HUES48 (cell line): ENCODE measurements around the gene MYNN.

Experiments used
- H3K27ac ChIP-seq: one replicate; pipeline ENCODE4 v1.7.0; 2013; ENCODE audit warnings: low read depth, low read length, inconsistent platforms
- H3K27me3 ChIP-seq: 2 replicates; pipeline ENCODE4 v1.6.1; 2013; ENCODE audit warnings: mild to moderate bottlenecking, low read length; ENCODE audit not compliant: control insufficient read depth, insufficient read depth
- H3K36me3 ChIP-seq: 2 replicates; pipeline ENCODE4 v1.6.1; 2013; ENCODE audit warnings: low read length; ENCODE audit not compliant: control insufficient read depth, insufficient read depth
- H3K4me1 ChIP-seq: 2 replicates; pipeline ENCODE4 v1.6.1; 2013; ENCODE audit warnings: mild to moderate bottlenecking, low read length; ENCODE audit not compliant: control insufficient read depth, insufficient read depth
- H3K4me3 ChIP-seq: 2 replicates; pipeline ENCODE4 v1.5.1; 2013; ENCODE audit warnings: mild to moderate bottlenecking, low read depth, low read length
- H3K9ac ChIP-seq: 2 replicates; pipeline ENCODE4 v1.6.1; 2013; ENCODE audit warnings: mild to moderate bottlenecking, low read depth, low read length, moderate library complexity
- H3K9me3 ChIP-seq: 2 replicates; pipeline ENCODE4 v1.6.1; 2013; ENCODE audit warnings: low read length; ENCODE audit not compliant: control insufficient read depth, insufficient read depth

Gene MYNN

DNA sequence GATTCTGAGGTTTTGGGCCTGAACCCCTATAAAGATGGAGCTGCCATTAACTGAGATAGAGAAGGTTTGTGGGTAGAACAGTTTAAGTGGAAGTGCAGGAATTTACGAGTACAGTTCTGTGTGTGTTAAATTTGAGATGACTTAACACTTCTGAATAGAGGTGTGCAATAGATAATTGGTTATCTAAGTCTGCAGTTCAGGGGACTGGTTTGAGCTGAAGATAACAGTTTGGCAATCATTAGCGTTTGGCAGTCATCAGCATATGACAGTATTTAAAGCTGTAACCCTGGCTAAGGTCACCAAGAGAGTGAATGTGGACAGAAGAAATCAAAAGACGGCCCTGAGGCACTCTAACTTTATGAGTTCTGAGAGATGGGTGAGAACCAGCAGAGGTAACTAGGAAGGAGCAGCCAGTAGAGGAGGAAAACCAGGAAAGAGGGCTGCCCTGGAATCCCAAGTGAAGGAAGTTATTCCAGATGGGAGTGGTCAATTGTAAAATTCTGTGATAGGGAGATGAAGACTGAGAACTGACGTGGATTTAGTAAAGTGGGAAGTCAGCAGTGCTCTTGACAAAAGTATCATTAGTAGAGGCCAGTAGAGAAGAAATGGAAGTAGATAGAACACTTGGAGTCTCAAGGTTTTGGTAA is 8.1 kb downstream of the MYNN start:
- no peak overlapping the region for H3K9ac ChIP-seq
- H3K27me3 ChIP-seq: no peaks in the 10 kb centered on the region
- H3K4me3 ChIP-seq: no peak overlapping the region
- no peaks in the 10 kb centered on the region for H3K9me3 ChIP-seq
- peaks cover under 1% of the 10 kb centered on the region; the same call in 1 of the 2 replicates for H3K4me1 ChIP-seq
- H3K36me3 ChIP-seq: peaks cover 98% of the 10 kb centered on the region
- H3K27ac ChIP-seq: no peak overlapping the region

DNA sequence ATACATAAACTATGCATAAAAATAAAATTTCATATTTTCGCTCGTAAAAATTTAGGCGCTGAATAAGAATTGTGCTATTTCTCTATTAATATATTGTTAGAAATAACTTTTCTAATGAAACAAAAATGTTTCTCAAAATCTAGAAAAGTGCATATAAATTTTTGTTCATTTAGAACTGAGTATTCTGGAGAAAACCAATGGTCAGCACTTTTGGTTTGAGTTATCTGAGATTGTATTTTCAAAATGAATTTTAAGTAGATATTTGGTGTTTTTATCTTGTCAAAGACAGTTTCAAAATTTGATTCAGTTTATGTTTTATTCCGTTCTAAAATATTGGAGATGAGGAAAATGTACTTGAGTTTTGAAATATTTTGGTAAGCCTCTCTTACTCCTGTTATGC is 13.9 kb downstream of the MYNN start:
- Histone ChIP-seq H3K9ac (no peak overlapping the region), H3K27me3 (no peaks in the 10 kb centered on the region), H3K9me3 (no peaks in the 10 kb centered on the region), H3K36me3 (peaks cover 82% of the 10 kb centered on the region), H3K4me1 (no peaks in the 10 kb centered on the region), H3K4me3 (no peak overlapping the region), H3K27ac (no peak overlapping the region)

DNA sequence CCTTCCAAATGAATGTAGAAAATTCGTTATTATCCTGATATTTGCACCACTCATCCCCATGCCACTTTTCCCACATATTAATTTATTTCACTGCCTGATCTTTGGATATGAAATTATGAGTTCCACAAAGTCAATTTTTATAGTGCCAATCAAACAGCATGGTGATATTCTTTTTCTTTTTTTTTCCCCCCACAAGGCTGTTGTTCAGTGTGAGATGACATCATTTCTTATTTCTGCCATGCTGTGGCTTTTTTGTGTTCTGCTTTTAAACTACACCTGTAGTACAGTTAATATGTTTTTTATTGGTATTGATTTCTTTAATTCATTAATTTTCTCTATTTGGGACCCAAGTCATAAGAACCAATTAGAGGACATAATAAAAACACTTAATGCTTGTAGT is 14.6 kb downstream of the MYNN start:
- Histone ChIP-seq H3K9me3 (no peaks in the 10 kb centered on the region), H3K27ac (no peak overlapping the region), H3K36me3 (peaks cover 78% of the 10 kb centered on the region), H3K4me3 (no peak overlapping the region), H3K9ac (no peak overlapping the region), H3K4me1 (no peaks in the 10 kb centered on the region), H3K27me3 (no peaks in the 10 kb centered on the region)

DNA sequence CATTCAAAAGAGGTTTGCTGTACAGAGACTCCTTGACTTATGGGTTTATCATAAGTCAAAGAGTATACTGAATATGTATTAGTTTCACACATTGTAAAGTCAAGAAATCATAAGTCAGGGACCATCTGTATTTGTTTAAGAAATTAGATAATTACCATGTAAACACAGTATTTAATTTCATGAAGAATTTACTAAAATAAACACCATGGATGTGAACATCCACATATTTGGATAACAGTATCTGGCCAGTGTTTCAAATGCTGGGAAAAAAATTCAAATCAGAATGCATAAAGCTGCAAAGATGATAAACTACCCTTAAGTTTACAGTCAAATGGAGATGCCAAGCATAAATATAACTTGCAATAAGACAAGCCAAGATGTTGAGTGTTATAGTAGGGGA is 17.0 kb downstream of the MYNN start:
- Histone ChIP-seq H3K4me1 (no peaks in the 10 kb centered on the region), H3K36me3 (peaks cover 61% of the 10 kb centered on the region), H3K9me3 (no peaks in the 10 kb centered on the region), H3K27ac (peak overlapping the region; percentile 59), H3K27me3 (no peaks in the 10 kb centered on the region), H3K9ac (no peak overlapping the region), H3K4me3 (no peak overlapping the region)

DNA sequence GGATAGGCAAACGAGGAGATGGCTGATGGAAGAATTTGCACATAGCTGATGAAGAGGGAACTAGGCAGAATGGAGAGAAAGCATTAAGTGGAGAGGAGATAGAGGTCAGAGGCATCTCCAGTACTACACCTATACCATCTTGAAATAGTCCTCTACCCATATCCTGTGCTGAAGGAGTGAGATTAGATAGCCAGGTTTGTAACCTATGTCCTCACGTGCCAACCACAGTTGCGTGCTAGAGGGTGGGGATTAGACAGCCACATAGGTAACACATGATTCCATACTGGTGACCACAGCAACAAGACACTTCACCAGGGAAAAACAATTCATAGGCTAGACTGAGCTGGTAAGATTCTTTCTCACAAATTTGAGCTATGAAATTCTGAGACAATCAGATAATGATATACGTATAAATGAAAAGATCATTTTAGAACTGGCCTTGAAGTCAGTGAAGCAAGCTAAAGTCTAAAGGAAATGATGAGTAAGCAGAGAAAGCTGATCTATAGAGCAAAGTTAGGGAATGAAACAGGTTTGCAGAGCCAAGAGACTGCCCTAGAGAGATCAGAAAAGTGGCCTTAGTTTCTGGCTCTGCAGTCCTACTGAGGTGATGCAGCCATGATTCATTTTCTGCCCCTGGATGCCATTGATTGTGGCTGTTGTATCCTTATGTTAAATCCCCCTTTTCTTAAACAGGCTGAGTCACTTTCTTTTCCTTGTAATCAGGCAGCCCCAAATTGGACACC is 17.7 kb downstream of the MYNN start:
- H3K36me3 ChIP-seq: peaks cover 56% of the 10 kb centered on the region
- no peaks in the 10 kb centered on the region for H3K4me1 ChIP-seq
- H3K9me3 ChIP-seq: no peaks in the 10 kb centered on the region
- no peaks in the 10 kb centered on the region for H3K27me3 ChIP-seq
- H3K4me3 ChIP-seq: no peak overlapping the region
- peak overlapping the region; percentile 59 for H3K27ac ChIP-seq
- no peak overlapping the region for H3K9ac ChIP-seq

DNA sequence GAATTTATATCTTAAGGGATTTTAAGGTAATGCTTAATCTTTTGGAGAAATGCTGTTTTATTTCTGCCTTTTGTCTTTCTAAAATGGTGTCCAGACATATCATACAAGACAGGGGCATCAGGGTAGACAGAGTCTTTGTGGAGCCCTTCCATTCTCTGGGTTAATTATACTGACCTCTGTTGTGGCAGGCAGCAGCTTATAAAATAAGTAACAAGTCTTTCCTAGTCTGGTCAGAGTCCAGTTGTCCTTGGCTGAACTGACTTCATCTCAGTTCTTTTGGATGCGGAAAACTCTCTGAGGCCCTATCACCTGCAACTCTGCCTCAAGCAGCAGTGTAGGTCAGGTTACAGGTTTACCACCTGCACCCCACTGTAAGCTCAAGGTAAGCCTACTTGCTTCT is 19.2 kb downstream of the MYNN start:
- H3K9me3 ChIP-seq: no peaks in the 10 kb centered on the region
- H3K9ac ChIP-seq: no peak overlapping the region
- no peak overlapping the region for H3K4me3 ChIP-seq
- H3K27me3 ChIP-seq: no peaks in the 10 kb centered on the region
- H3K4me1 ChIP-seq: no peaks in the 10 kb centered on the region
- no peak overlapping the region for H3K27ac ChIP-seq
- peaks cover 47% of the 10 kb centered on the region for H3K36me3 ChIP-seq

DNA sequence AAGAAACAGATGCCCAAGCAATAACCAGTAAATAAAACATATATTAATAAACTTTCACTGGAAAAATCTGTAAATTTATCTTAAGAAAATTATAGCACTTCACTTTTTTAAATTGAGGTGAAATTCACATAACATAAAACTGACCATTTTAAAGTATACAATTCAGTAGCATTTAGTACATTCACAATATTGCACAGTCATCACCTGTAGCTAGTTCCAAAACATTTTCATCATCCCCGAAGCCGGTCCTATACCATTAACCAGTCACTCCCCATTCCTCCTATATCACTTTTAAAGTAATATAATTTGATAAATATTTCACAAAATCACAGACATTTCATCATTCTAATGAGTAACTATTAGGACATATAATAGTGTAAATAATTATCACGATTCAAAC is 31.5 kb downstream of the MYNN start:
- no peaks in the 10 kb centered on the region for H3K4me1 ChIP-seq
- no peaks in the 10 kb centered on the region for H3K27me3 ChIP-seq
- no peak overlapping the region for H3K9ac ChIP-seq
- peaks cover 25% of the 10 kb centered on the region for H3K36me3 ChIP-seq
- no peak overlapping the region for H3K27ac ChIP-seq
- no peak overlapping the region for H3K4me3 ChIP-seq
- no peaks in the 10 kb centered on the region for H3K9me3 ChIP-seq

DNA sequence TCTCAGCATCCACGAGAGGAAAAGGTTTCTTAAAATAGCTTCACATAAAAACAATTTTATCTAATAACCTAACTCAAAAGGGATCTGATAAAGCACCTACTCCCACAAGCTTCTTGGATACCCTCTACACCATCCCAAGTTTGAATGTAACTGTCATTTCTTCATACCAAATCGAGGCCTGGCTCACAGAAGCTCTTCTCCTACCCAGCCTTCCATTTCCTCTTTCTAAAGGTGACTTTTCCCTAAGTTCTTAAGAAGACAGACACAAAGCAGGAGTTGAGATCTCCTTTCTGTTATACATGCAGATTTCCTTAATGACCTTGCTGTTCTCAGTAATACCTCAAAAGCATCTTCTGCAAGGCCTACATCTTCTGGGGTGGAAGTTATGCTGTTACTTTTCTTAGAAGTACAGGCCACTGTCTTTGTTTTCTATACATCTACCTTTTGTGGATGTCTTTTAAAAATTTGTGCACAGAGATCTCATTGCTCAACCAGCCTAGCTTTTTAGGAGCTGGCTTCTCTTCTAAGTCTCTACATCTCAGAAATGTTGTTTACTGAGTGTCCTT is 36.1 kb downstream of the MYNN start:
- H3K27ac ChIP-seq: peak overlapping the region; percentile 1
- no peak overlapping the region for H3K9ac ChIP-seq
- H3K4me1 ChIP-seq: peaks cover 13% of the 10 kb centered on the region
- H3K27me3 ChIP-seq: peaks cover 7% of the 10 kb centered on the region; the same call in 1 of the 2 replicates
- no peak overlapping the region for H3K4me3 ChIP-seq
- H3K36me3 ChIP-seq: no peaks in the 10 kb centered on the region; the same call in 1 of the 2 replicates
- H3K9me3 ChIP-seq: no peaks in the 10 kb centered on the region

DNA sequence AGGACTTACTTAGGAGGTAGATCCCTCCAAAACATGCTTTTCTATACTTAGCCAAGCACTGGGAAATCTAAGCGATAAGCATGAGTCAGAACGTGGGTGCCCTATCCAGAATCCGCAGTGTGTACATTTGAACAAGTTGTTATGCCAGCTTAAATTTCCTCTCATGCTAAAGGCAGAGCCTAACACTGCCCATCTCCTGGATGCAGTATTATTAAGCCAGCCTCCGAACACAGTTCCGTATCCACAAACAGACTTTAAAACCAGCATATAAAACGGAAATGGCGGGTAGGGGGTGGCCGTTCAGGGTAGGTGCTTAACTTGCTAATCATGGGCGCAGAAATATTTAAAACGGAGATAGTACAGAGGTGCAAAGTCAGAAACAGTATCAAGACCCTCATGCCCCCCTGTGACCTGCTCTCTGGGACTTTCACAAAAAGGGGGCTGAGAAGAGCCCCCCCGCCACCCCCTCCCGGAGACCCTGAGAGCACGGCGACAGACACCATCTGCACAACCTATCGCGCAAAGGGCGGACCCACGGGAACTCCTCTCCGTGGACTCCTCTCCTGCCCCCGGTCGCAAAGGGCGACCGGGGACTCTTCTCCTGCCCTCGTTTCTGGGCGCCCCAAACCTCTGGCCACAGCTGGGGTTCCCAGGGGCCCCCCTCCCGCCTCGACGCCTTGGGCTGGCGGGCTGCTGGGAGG is 38.6 kb downstream of the MYNN start:
- no peak overlapping the region for H3K27ac ChIP-seq
- peak overlapping the region; percentile 56; the same call in 1 of the 2 replicates for H3K9ac ChIP-seq
- peaks cover 4% of the 10 kb centered on the region; the same call in 1 of the 2 replicates for H3K9me3 ChIP-seq
- peak overlapping the region; percentile 70 for H3K4me3 ChIP-seq
- H3K27me3 ChIP-seq: peaks cover 14% of the 10 kb centered on the region
- peaks cover 13% of the 10 kb centered on the region for H3K4me1 ChIP-seq
- H3K36me3 ChIP-seq: no peaks in the 10 kb centered on the region

DNA sequence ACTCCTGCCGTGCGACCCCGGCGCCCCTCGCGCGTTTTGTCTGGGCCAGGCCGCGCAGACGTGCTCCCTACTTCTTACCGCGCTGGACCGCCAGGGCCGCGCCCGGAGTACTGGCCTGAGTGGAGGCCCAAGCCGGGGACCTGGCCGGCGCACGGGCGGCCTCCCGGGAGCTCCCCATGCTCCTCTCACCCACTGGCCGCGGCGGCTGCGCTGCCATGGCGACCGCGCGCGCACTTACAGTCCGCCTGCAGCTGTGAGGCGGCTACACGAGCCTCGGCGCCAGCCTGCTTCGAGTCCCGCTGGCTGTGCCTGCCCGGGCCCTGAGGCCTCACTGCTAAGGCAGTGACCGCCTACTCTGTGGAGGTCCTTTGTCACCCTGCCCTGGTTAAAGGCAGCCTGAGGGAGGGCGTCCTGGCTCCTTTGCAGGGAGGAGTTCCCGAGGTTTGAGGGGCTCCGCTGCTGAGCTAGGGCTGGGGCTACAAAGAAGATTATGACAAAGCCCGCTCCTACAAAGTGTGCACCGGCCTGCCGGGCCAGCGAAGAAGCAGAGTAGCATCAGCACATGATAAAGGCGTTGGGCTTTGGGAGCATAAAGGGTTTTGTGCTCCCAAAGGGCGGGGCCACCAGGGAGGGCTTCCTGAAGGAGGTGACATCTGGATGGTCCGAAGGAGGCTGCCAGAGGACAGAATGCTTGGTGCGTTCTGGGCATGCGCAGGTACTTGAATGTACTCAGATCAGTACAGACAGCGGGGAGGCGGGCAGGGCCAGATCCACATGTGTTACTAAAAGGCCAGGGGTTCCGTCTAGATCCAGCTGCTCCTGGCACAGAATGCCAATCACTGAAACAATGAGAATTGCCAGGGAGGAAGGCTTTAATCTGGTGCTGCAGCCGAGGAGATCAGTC is 39.4 kb downstream of the MYNN start, which contains the start of the genes LRRC34 and LRRIQ4:
LRRC34 (minus strand) TSS at position 573 of the 904 bp plus-strand sequence; CDS start at position 217, 356 bp downstream.
LRRIQ4 (plus strand) TSS at position 539 of the 904 bp plus-strand sequence. CDS start 9,052 bp downstream, outside the sequence.
- Histone ChIP-seq H3K9ac (peak within 1 kb of the TSS; percentile 56; the same call in 1 of the 2 replicates), H3K27me3 (peaks cover 14% of the 10 kb centered on the region), H3K4me1 (peaks cover 13% of the 10 kb centered on the region), H3K4me3 (peak within 1 kb of the TSS; percentile 70), H3K27ac (peak within 1 kb of the TSS; percentile 46), H3K36me3 (no peaks in the 10 kb centered on the region), H3K9me3 (peaks cover 4% of the 10 kb centered on the region; the same call in 1 of the 2 replicates)
